DND-41 (cell line): ENCODE data around the gene ATAD2B.
A peak's percentile ranks its signal among the peaks of the same experiment; 100 is the strongest.

Experiments
- ATAC-seq: fragments of 200-7000 bp; cut with Tn5 transposase; 3 replicates; pipeline ENCODE4 v1.9.1; 2021; ENCODE audit warnings: low read depth; ENCODE audit not compliant: insufficient read depth
- DNase-seq: peaks from one replicate; pipeline ENCODE4 v3.0.0-alpha.2; 2020
- H2AFZ ChIP-seq: 2 replicates; pipeline ENCODE4 v1.6.0; 2012; ENCODE audit warnings: low read depth, low read length
- H3K27ac ChIP-seq: 2 replicates; pipeline ENCODE4 v1.5.1; 2012; ENCODE audit warnings: low read length, inconsistent platforms
- H3K27me3 ChIP-seq: fragments of 200-600 bp; sonication (generic); 2 replicates; pipeline ENCODE4 v1.6.0; 2012; ENCODE audit warnings: low read length, mild to moderate bottlenecking, inconsistent platforms; ENCODE audit not compliant: insufficient read depth, poor library complexity
- H3K36me3 ChIP-seq: 2 replicates; pipeline ENCODE4 v1.5.1; 2012; ENCODE audit warnings: low read length, inconsistent platforms; ENCODE audit not compliant: insufficient read depth
- H3K4me1 ChIP-seq: 2 replicates; pipeline ENCODE4 v1.5.1; 2012; ENCODE audit warnings: mild to moderate bottlenecking, low read length; ENCODE audit not compliant: insufficient read depth
- H3K4me2 ChIP-seq: 2 replicates; pipeline ENCODE4 v1.6.0; 2012; ENCODE audit warnings: mild to moderate bottlenecking, moderate library complexity, low read length, inconsistent platforms; ENCODE audit not compliant: insufficient read depth
- H3K4me3 ChIP-seq, 2 experiments: fragments of 200-600 bp in 1 of 2; shearing (Covaris generic) in 1 of 2; 2 replicates each; pipeline ENCODE4 v1.5.1; 2012 to 2016; ENCODE audit warnings: inconsistent platforms in 2 of 2, low read length in 2 of 2, mild to moderate bottlenecking in 2 of 2, low read depth in 1 of 2, moderate library complexity in 1 of 2
- H3K79me2 ChIP-seq: 2 replicates; pipeline ENCODE4 v1.6.0; 2012; ENCODE audit warnings: low read length, inconsistent platforms; ENCODE audit not compliant: insufficient read depth
- H3K9ac ChIP-seq: 2 replicates; pipeline ENCODE4 v1.6.0; 2012; ENCODE audit warnings: low read depth, mild to moderate bottlenecking, inconsistent platforms, low read length, moderate library complexity
- H3K9me3 ChIP-seq: 2 replicates; pipeline ENCODE4 v1.5.1; 2012; ENCODE audit warnings: low read length, moderate library complexity, mild to moderate bottlenecking, inconsistent platforms; ENCODE audit not compliant: insufficient read depth, severe bottlenecking
- H4K20me1 ChIP-seq: 2 replicates; pipeline ENCODE4 v1.6.0; 2012; ENCODE audit warnings: low read length; ENCODE audit not compliant: insufficient read depth
- EZH2 ChIP-seq: IDR thresholded peaks from 3 replicates; pipeline ENCODE4 v1.6.1; 2012; ENCODE audit warnings: borderline replicate concordance, low read depth, mild to moderate bottlenecking, moderate library complexity, low read length, inconsistent platforms; ENCODE audit not compliant: severe bottlenecking
- TF ChIP-seq, protein P1 (sequence below): IDR thresholded peaks from 2 replicates; pipeline ENCODE4 v1.5.1; 2012; ENCODE audit warnings: borderline replicate concordance, low read length, moderate library complexity, mild to moderate bottlenecking; ENCODE audit not compliant: poor library complexity, severe bottlenecking; ENCODE audit errors: extremely low read depth

Gene ATAD2B

DNA sequence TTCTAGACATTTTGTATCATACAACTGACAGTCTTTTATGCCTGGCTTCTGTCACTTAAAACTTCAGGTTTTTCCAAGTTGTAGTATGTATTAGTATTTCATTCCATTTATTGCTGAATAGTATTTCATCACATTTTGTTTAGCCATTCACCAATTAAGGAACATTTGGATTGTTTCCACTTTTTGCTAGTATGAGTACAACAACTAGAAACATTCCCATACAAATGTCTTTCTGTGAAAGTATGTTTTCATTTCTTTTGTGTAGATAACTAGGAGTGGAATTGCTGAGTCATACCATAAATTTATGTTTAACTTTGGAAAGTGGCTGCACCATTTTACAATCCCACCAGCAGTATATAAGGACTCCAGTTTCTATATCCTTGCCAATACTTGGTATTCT is 135.9 kb downstream of the ATAD2B start:
- TF ChIP-seq, protein P1, sequence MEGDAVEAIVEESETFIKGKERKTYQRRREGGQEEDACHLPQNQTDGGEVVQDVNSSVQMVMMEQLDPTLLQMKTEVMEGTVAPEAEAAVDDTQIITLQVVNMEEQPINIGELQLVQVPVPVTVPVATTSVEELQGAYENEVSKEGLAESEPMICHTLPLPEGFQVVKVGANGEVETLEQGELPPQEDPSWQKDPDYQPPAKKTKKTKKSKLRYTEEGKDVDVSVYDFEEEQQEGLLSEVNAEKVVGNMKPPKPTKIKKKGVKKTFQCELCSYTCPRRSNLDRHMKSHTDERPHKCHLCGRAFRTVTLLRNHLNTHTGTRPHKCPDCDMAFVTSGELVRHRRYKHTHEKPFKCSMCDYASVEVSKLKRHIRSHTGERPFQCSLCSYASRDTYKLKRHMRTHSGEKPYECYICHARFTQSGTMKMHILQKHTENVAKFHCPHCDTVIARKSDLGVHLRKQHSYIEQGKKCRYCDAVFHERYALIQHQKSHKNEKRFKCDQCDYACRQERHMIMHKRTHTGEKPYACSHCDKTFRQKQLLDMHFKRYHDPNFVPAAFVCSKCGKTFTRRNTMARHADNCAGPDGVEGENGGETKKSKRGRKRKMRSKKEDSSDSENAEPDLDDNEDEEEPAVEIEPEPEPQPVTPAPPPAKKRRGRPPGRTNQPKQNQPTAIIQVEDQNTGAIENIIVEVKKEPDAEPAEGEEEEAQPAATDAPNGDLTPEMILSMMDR: no peak
- no peak for TF ChIP-seq EZH2
- Histone ChIP-seq H3K4me1 (peaks cover 7% of the 10 kb centered on the region; the same call in 1 of the 2 replicates), H3K27me3 (no peaks in the 10 kb centered on the region), H3K9me3 (no peaks in the 10 kb centered on the region), H2AFZ (no peak overlapping the region), H3K79me2 (no peaks in the 10 kb centered on the region), H3K4me2 (no peak overlapping the region), H3K27ac (no peak overlapping the region), H3K36me3 (peaks cover 11% of the 10 kb centered on the region; the same call in 1 of the 2 replicates), H4K20me1 (no peaks in the 10 kb centered on the region), H3K4me3 (no peak overlapping the region), H3K9ac (no peak overlapping the region)
- DNase-seq: no peak
- ATAC-seq: no peak

DNA sequence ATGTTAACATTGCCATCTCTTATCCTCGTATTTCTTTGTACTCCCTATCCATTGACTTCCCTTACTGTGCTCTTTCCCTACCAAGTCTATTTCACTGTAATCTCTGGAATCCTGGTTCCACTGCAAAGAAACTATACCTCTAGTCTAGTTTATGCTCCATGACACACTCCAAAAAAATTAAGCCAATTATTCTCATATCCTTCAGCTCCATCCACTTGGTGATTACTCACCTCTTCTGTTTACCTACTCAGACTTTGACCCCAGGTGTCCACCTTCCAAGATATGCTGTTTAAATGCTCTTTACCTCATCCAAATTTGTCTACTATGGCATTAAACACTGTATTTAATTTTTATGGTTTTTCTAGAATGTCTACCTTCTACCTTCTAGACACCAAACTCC is 137.9 kb downstream of the ATAD2B start:
- no peak for ATAC-seq
- H4K20me1 ChIP-seq: no peaks in the 10 kb centered on the region
- peaks cover 19% of the 10 kb centered on the region; the same call in 1 of the 2 replicates for H3K36me3 ChIP-seq
- TF ChIP-seq, protein P1: no peak
- TF ChIP-seq EZH2: no peak
- H3K4me1 ChIP-seq: peaks cover 7% of the 10 kb centered on the region; the same call in 1 of the 2 replicates
- H3K4me3 ChIP-seq: no peak overlapping the region
- no peak overlapping the region for H3K9ac ChIP-seq
- H3K27me3 ChIP-seq: no peaks in the 10 kb centered on the region
- no peak overlapping the region for H2AFZ ChIP-seq
- no peaks in the 10 kb centered on the region for H3K79me2 ChIP-seq
- H3K9me3 ChIP-seq: no peaks in the 10 kb centered on the region
- H3K4me2 ChIP-seq: no peak overlapping the region
- DNase-seq: no peak
- H3K27ac ChIP-seq: no peak overlapping the region

DNA sequence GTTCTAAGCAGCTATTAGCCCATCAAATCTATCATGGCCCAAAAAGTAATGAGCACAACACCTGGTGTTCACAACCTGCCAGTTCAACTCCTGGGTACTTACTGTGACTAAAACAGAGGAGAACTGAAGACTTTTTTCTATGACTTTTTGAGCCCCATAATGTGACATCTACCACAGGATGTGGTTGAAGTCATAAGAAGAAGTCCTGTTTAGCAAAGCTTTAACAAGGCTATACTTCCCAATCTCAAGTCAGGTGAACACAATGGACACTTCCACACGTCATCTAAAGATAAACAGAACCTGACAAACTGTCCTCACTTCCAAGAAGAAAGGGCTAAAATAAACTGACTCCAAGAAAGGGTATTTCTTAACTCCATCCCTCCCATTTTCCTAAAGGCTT is 138.8 kb downstream of the ATAD2B start:
- no peaks in the 10 kb centered on the region for H3K27me3 ChIP-seq
- peaks cover 7% of the 10 kb centered on the region; the same call in 1 of the 2 replicates for H3K4me1 ChIP-seq
- no peak overlapping the region for H2AFZ ChIP-seq
- DNase-seq (no peak), ATAC-seq (peak; percentile 94)
- no peak overlapping the region for H3K9ac ChIP-seq
- H3K79me2 ChIP-seq: no peaks in the 10 kb centered on the region
- peak overlapping the region; percentile 12; the same call in 1 of the 2 replicates for H3K27ac ChIP-seq
- H3K9me3 ChIP-seq: no peaks in the 10 kb centered on the region
- H3K36me3 ChIP-seq: peaks cover 18% of the 10 kb centered on the region; the same call in 1 of the 2 replicates
- no peak overlapping the region for H3K4me2 ChIP-seq
- H4K20me1 ChIP-seq: no peaks in the 10 kb centered on the region
- TF ChIP-seq, protein P1: no peak
- no peak for TF ChIP-seq EZH2
- H3K4me3 ChIP-seq: no peak overlapping the region

DNA sequence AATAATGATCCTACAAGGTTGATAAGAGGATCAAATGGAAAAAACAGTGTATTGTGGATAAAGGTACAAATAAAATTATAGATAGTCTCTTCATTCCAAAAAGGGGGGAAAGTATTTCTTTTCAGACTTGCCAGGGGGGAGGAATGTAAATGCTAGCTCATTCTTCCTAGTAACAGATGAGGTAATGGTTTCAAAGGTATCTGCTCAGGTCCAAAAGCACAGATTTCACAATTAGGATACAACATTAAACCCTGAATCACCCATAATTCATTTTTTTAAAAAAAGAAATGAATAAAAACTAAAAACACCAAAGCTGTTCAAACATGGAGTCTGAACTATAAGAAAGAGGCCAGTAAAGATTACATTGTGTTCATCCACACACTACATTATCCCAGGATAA is 142.0 kb downstream of the ATAD2B start:
- H3K79me2 ChIP-seq: no peaks in the 10 kb centered on the region
- DNase-seq: no peak

More for the DNA sequence above, 142.0 kb downstream of the ATAD2B start:
- Histone ChIP-seq H3K4me2 (no peak overlapping the region), H3K9me3 (no peaks in the 10 kb centered on the region), H4K20me1 (no peaks in the 10 kb centered on the region), H3K4me3 (no peak overlapping the region), H2AFZ (no peak overlapping the region), H3K27ac (no peak overlapping the region), H3K27me3 (no peaks in the 10 kb centered on the region), H3K4me1 (peaks cover 7% of the 10 kb centered on the region; the same call in 1 of the 2 replicates), H3K9ac (no peak overlapping the region), H3K36me3 (peaks cover 38% of the 10 kb centered on the region; the same call in 1 of the 2 replicates)
- TF ChIP-seq EZH2: no peak
- TF ChIP-seq, protein P1: no peak
- ATAC-seq: no peak
